AG09309 (cell line): Measurements from ENCODE around the gene RPL36A.

Source experiments
- DNase-seq: peaks from one replicate; pipeline ENCODE4 v3.0.0-alpha.2; 2010; ENCODE audit warnings: low read depth
- H3K4me3 ChIP-seq: 2 replicates; pipeline ENCODE4 v1.5.1; 2011; ENCODE audit warnings: mild to moderate bottlenecking, low read depth, low read length, moderate library complexity; ENCODE audit not compliant: control insufficient read depth
- CTCF ChIP-seq: IDR thresholded peaks from 2 replicates; pipeline ENCODE4 v1.5.1; 2011; ENCODE audit warnings: mild to moderate bottlenecking, low read depth, low read length, inconsistent platforms; ENCODE audit not compliant: insufficient read depth, control insufficient read depth; ENCODE audit errors: missing control alignments

Gene RPL36A

GRCh38 chrX:101391831-101392230 is 1.0 kb downstream of the RPL36A start:
- DNase-seq: no peak
- TF ChIP-seq CTCF: no peak
- H3K4me3 ChIP-seq: peak overlapping the region; percentile 59

GRCh38 chrX:101393530-101394305 is 2.9 kb downstream of the RPL36A start:
- no peak for DNase-seq
- no peak overlapping the region for H3K4me3 ChIP-seq
- no peak for TF ChIP-seq CTCF

GRCh38 chrX:101394372-101394771 is 3.6 kb downstream of the RPL36A start:
- DNase-seq: no peak
- H3K4me3 ChIP-seq: no peak overlapping the region
- TF ChIP-seq CTCF: no peak

- H3K4me3 ChIP-seq: no peak overlapping the region
- no peak for DNase-seq
- TF ChIP-seq CTCF: no peak
These were observed 5.0 kb downstream of the RPL36A start for GRCh38 chrX:101395789-101396188.

GRCh38 chrX:101397779-101398178 is 7.0 kb downstream of the RPL36A start:
- H3K4me3 ChIP-seq: no peak overlapping the region
- no peak for TF ChIP-seq CTCF
- DNase-seq: no peak

GRCh38 chrX:101398694-101399093 is 7.9 kb downstream of the RPL36A start:
- DNase-seq: no peak
- H3K4me3 ChIP-seq: no peak overlapping the region
- TF ChIP-seq CTCF: no peak

- no peak overlapping the region for H3K4me3 ChIP-seq
- no peak for TF ChIP-seq CTCF
- no peak for DNase-seq
These were observed 9.0 kb downstream of the RPL36A start for GRCh38 chrX:101399825-101400224.
